GM04504 (cell line): Measurements from ENCODE around the gene CTSD.
"Not testable (repeated sequence)": the region's sequence is repeated elsewhere in the genome, so short reads cannot be mapped to it uniquely, and the experiment has no call there.

ENCODE experiments used
- DNase-seq: peaks from one replicate; pipeline ENCODE4 v3.0.0-alpha.2; 2012; ENCODE audit warnings: low read depth

The CTSD gene

GRCh38 chr11:1770061-1770460 lies 6.3 kb upstream of the CTSD start:
- no peak for DNase-seq

DNA sequence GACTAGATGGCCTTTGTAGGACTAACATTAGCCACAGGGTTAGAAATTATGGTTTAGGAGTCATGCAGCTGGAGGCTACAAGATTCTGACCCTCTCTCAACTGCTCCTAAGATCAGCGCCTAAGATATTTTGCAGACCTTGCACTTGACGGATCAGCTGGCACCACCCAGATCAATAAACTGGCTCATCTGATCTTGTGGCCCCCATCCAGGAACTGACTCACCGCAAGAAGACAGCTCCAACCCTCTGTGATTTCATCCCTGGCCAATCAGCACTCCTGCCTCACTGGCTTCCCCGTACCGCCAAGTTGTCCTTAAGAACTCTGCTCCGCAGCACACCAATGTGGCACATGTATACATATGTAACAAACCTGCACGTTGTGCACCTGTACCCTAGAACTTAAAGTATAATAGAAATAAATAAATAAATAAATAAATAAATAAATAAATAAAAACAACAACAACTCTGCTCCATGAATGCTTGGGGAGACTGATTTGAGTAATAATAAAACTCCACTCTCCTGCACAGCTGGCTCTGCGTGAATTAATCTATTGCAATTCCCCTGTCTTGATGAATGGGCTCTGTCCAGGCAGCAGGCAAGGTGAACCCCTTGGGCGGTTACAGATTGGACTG lies 5.7 kb upstream of the CTSD start:
- not testable (repeated sequence) for DNase-seq

GRCh38 chr11:1768141-1768469 lies 4.4 kb upstream of the CTSD start:
- no peak for DNase-seq

DNA sequence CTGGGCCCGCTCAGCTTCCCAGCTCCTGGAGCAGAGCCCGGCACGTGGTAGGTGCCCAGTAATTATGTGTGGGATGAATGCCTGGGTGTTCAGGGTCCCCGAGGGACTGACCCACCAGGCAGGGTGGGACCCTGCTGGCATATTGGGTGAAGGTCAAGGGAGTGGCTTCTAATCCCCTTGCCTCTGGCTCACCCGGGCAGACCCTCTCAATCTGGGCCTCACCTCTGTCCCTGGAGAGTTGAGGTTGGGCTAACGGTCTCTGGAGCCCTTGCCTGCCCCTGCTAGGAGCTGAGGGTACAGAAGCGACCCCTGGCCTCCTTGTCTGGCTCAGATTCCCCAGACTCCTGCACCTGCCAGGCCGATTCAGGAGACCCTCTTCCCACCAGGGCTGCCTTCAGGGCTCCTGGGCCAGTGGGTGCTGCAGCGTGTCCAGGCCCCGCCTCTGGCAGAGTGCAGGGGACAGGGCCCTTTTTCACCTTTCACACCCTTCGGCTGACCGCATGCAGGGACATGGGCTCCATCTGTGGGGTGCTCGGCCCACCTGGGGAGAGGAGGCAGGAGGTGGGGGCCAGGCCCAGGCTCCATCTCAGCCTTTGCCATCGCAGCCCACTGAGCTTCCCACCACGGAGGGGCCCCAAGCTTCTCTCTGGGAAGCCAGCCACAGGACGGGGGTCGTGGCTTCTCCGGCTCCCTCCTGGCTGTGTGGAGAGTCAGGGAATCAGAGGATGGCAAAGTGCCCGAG lies 3.8 kb upstream of the CTSD start:
- DNase-seq: no peak

GRCh38 chr11:1766719-1767398 lies 3.1 kb upstream of the CTSD start:
- DNase-seq: no peak

DNA sequence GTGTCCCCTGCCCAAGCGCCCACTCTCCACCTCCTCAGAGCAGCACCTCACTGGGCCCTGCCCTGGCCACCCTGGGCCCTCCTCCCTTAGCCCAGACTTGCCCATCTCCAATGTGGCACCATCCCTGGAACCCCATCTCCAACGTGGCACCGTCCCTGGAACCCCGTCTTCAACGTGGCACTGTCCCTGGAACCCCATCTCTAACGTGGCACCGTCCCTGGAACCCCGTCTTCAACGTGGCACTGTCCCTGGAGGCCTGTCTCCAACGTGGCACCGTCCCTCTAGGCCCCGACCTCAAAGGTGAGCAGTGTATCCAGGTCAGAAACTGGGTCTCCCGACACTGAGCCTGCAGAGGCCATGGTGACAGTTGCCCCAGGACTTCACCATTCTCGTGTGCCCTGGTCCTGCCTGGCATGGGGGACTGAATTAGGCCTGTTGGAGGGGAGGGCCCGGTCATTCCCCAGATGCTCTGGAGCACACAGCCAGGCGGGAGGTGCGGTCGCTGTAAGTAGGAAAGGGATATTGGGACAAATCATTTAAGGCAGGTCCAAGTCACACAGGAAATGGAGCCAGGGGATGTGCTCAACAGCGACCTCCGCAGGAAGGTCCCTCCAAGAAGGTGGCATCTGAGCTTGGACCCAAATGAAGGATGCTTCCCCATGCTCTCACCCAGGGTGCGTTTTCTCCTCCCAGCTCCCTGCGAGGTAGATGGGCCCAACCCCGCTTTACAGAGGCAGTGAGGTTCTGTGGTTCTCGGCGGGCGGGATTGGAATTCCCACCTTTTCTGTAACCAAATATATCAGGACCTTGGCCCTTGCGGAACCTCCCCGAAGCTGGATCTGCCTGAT lies 2.4 kb upstream of the CTSD start:
- DNase-seq: no peak

GRCh38 chr11:1763336-1763795 lies 361 bp downstream of the CTSD start:
- no peak for DNase-seq

DNA sequence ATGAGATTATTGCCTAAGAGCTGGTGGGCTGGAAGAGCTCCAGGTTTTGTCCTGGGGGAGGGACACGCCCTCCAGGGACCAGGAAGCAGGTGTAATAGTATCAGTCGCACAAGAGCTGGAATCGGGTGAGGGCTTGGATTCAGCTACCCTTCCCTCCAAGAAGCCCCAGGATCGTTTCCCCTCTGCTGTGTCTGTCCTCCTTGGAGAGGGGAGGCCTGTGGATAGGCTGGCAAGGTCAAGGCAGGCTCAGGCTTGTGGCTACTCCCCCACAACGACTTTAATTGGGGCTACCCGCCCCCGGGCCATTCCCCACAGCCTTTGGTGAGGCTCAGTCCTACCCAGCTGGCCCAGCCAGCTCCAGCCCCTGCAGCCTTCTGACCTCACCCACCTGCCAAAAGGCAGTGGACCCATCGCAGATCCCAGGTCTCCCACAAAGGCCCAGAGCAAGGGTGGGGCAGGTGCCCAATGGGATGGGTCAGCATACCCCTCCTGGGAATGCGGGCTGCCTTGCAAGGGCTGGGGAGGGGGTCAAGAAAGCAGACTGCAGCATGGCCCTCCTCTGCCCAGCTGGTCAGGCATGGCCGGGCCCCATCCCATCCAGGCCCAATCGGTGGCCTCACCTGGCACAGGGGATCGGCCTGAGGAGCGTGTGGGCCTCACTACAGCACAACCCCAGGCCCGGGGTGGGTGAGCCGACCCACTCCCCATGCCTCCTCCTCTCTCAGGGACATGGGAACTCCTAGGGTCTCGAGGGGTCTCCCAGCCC lies 1.0 kb downstream of the CTSD start:
- no peak for DNase-seq

DNA sequence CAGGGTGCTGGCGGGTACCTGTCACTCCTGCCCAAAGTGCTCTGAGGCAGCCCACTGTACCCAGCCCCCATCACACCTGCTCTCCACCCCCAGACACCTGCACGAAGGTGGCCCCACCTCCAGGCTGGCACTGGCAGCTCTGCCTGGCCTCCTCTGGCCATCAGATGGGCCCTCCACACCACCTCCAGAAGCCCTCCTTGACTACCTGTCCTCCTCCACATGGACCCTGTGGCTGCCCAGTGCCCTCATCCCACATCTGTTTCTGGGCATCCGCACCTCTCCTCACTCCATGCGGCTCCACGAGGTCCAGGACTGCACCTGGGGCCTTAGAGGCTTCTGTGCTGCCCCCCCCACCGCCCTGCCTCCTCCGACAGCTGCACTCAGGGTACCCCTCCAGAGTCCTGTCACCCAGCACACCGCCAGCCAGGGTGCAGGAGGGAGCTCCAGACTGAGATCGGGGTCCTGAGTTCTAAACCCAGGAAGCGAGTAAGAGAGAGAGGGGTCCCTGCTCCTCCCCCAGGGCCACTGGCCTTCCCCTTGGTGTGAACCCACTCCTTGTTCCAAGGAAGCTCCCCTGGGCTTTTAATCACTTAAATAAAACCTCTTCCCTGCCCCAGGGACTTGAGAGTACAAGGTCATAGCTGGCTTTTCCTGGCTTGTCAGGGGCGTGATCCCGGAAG lies 1.7 kb downstream of the CTSD start:
- DNase-seq: no peak

DNA sequence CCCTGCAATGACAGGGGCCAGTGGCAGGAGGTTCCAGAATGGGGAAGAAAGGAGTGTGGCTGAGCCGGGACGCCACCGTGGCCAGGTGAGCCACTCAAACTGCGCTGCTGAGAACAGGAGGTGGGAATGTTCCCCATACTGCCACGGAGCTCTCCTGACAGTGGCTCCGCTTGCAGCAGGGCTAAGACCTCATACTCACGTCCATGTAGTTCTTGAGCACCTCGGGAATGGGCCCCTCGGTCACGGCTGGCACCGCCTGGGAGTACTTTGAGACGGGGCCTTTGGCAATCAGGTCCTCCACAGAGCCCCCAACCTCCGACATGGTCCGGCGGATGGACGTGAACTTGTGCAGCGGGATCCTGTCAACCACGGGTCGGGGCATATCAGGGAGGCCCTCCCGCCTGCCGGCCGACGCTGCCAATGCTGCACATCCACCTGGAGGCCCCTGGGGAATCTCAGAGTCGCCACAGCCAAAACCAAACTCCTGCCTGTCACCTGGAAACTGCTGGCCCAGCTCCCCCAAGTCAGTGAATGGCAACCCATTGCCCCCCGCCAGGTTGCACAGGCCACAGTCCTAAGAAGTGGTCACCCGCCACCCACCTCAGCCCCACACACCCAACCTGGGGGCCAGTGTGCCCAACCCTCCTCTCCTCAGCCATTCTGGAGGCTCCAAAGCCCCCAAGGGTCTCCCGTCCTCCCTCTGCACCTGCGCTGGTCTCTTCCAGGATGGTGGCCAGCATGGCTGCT lies 2.4 kb downstream of the CTSD start:
- no peak for DNase-seq

GRCh38 chr11:1760351-1761109 lies 3.2 kb downstream of the CTSD start:
- peak; percentile 72 for DNase-seq

DNA sequence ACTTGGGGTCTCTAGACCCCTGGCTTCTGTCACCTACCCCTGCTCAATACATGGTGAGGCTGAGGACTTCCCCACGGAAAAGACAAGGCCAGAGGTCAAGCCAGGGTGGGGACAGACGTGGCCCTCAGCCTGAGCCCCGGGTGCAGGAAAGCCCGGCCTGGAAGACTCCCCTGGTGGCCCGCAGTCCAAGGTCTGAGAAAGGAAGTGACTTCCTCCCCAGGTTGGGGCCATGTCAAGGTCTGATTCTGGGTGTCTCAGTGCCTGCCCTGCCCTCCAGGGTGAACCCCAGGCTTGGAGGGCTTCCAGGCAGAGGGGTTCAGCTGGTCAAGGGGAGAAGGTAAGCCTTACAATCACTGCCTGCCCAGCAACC lies 3.9 kb downstream of the CTSD start:
- DNase-seq: no peak

DNA sequence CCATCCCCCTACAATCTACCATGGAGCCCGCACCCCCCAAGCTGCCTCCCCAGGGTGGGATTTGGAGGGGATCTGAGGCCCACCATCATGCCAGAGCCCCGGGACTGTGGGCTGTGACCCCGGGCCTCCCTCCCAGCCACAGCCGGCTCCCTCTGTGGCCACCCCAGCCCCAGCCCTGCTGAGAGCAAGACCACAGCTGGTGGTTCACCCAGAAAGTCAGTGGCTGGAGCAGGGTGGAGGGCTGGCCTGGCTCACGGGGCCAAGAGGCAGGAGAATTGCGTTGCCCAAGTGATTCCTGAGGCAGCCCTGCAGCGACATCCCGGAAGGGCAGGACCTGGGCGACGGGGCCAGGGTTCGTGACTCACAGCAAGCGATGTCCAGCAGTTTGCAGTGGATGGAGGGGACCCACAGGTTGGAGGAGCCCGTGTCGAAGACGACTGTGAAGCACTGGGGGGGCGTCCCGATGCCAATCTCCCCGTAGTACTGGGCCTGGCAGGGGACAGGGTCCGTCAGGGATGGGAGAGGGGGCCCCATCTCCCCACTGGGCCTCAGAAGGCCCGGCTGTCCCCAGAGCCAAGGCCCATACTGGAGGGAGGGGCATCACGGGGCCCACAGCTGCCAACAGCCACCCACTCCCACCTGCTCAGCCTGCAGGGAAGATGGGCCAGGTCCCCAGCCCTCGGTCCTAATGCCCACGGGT lies 4.4 kb downstream of the CTSD start:
- DNase-seq: no peak

DNA sequence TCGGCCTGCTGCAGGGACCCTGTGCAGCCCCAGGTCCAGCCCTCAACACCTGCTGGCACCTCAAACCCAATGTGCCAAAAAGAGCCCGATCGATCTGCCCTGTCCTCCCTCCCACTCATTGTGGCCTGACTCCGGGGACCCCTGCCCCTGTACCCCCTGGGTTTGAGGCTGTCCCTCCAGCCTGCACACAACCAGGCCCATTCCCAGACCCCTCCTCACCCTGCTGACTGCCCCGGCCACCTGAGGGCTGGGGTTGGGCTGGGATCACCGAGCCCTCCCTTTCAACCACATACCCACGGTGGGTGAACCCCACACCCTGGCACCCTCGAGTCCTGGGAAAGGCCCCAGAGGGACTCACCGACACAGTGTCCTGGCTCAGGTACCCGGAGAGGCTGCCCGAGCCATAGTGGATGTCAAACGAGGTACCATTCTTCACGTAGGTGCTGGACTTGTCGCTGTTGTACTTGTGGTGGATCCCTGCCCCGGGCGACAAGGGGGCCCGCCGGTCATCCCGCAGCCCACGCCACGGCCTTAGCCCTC lies 5.0 kb downstream of the CTSD start:
- no peak for DNase-seq

DNA sequence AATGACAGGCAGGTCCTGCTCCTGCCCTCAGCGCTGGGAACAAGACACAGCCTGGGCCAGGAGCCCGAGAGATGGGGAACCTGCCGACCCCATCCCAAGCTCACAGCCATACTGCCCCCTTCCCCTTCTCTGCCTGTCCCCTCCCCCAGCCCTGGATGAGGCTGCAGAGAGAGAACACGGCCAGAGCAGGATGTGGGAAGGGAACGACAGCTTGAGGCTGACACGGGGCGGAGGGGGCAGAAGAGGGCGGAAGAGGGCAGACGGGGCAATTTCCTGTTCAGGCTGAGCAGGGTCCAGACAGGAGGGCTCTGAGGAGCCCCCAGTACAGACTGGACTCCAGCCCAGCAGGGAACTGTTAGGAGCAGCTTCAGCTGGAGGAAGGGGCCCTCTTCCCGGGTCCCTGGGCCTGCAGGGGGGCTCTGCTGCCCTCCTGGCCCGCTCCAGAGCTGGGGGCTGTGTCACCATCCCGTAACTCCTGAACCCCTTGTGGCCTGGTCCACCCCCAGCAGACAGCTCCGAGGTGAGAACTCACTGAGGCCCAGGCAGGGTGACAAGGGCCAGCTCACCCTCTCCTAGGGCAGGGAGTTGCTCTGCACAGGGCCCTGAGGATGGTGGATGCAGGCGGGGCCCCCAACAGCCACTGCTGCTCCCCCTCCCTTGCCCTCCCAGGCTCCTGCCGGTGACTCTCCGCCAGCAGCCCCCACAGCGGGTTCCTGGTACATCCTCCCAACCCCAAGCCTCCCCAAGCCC lies 5.7 kb downstream of the CTSD start:
- no peak for DNase-seq

DNA sequence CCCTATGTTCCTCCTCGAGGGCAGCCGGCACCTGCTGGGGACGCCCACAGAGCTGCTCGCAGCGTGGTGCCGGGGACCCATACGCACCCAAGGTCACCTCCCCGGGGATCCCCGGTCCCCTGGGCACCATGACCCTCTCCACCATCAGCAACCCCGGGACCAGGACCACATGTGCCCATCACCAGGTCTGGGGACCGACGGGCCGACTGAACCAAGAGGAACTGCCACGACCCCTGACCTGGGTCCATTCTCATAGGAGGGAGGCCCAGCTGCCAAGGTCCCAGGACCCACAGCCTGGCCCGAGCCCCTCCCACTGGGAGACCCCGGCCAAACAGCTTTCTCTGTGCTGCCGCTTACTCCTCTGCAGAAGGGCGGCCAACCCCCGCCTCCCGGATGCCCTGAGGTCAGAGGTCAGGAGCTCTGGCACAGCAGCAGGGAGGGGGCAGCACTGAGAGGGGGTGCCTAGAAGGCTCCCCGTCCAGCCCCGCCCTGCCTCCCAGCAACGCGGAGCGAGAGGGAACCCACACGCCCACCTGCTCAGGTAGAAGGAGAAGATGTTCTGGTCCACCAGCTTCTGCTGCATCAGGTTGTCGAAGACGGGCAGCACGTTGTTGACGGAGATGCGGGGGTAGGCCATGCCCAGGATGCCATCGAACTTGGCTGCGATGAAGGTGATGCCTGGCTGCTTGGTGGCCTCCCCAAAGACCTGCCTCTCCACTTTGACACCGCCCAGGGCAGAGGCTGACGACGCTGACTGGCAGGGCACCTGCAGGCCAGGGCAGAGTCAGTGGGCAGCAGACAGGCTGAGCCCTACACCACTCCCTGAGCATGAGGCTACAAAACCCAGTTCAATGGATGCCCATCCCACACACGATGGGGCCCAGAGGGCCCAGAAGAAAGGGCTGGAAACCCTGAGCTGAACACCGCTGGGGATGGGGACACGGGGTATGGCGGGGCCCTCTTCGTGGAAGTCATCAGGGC lies 6.6 kb downstream of the CTSD start:
- DNase-seq: no peak
